ENCODE measurements around the gene ZMPSTE24.
"Not testable (repeated sequence)": the region's sequence is repeated elsewhere in the genome, so short reads cannot be mapped to it uniquely, and the experiment has no call there.

ZMPSTE24 gene

DNA sequence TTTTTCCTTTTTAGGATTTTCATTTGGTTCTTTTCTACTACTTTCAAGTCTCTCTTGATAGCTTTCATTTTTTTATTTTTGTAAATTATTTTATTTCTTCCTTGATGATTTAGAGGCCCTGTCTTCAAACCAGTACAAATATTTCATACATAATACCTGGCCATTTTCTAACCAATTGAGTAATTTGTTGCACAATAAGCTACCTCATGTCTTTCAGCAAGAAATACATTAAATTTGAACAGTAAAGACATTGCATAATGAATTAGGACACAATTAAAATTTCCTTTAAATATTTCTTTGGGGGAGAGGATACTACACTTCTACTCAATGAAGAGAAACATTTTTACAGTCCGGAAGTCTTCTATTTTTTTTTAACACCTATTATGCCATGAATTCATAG lies 74.7 kb downstream of the ZMPSTE24 start:
- no peak for DNase-seq

DNA sequence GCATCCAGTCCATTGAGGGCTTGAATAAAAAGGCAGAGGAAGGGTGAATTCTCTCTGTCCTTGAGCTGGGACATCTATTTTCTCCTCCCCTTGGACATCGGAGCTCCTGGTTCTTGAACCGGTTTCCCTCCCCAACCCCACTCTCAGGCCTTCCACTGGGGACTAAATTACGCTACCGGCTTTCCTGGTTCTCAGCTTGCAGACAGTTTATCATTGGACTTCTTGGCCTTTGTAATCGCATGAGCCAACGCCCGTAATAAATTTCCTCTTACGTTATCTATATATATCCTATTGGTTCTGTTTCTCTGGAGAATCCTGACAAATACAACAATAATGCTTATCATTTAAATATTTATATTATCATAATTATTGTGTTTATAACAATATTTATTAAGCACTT lies 79.4 kb downstream of the ZMPSTE24 start:
- no peak for DNase-seq

GRCh38 chr1:40338745-40339419 lies 80.8 kb downstream of the ZMPSTE24 start:
- peak; percentile 92 for DNase-seq

DNA sequence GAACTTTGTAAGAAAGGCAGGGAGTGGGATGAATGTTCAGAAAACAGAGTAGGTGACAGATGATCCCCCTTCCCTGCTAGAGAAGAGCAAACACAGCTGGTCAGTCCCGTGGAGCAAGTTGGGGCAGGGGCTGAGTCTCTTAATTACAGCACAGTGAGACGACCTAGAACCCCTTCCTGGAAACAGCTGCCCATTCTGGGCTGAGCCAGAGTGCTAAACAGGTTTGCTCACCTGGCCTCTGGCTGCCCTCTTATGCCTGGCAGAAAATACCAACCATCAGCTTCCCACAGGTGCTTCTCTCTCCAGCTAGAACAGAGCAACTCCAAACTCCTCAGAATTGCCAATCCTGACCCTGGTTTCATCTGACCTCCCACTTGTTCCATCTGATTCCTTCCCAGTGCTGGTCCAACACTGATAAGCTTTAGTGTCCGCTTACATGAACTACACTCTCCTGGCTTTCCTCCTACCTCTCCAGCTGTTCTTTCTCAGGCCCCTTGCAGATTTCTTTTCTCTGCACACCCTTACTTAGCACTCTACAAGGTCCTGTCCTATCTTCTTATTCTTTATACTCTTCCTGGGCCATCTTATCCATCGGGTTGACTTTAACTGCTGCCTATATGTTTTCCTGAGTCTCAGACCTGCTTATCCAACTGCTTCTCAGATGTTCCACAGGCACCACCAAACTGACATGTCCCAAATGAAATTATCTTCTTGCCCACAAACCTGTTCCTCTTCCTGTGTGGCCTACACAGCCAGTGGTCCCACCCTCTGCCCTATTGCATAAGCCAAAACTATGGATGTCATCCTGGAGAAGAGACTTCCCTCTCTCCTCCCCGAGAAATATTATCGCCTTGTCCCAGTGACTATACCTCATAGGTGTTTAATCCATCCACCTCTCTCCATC lies 81.6 kb downstream of the ZMPSTE24 start:
- no peak for DNase-seq

GRCh38 chr1:40341491-40342380 lies 83.7 kb downstream of the ZMPSTE24 start:
- no peak for DNase-seq

DNA sequence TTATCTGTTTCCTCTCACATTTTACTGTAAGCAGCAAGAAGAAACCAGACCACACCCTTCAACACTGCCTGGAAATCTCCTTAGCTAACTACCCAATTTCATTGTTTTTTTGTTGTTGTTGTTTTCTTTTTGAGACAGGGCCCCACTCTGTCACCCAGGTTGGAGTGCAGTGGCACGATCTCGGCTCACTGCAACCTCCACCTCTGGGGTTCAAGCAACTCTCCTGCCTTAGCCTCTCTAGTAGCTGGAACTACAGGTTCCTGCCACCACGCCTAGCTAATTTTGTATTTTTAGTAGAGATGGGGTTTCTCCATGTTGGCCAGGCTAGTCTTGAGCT lies 84.3 kb downstream of the ZMPSTE24 start:
- not testable (repeated sequence) for DNase-seq

Measured in right forelimb (tissue), 1 donor.